Activated naive CD8-positive, alpha-beta T cell treated with anti-CD3 and anti-CD28 coated beads for 36 hours (primary cell): ENCODE data around the gene CLC. TPM values are rescaled to one million over a fixed set of nuclear protein-coding genes. Genes with fewer than 3 reads are reported as not detected.
A peak's percentile ranks its signal among the peaks of the same experiment; 100 is the strongest.
"Not testable (repeated sequence)": the region's sequence is repeated elsewhere in the genome, so short reads cannot be mapped to it uniquely, and the experiment has no call there.

ENCODE experiments used
- DNase-seq: peaks from one replicate; pipeline ENCODE4 v3.0.0; 2021
- H3K27ac Mint-ChIP-seq: one replicate; pipeline ENCODE4 v1.8.0; 2022; ENCODE audit warnings: mild to moderate bottlenecking, moderate library complexity, mixed read lengths
- H3K27me3 Mint-ChIP-seq: one replicate; pipeline ENCODE4 v1.8.0; 2022; ENCODE audit warnings: mild to moderate bottlenecking, mixed read lengths
- H3K36me3 Mint-ChIP-seq: one replicate; pipeline ENCODE4 v1.8.0; 2021; ENCODE audit warnings: mild to moderate bottlenecking, mixed read lengths
- H3K4me1 Mint-ChIP-seq: one replicate; pipeline ENCODE4 v1.8.0; 2021; ENCODE audit warnings: mixed read lengths
- H3K4me3 Mint-ChIP-seq: one replicate; pipeline ENCODE4 v1.8.0; 2022; ENCODE audit warnings: mild to moderate bottlenecking, moderate library complexity, mixed read lengths
- H3K9me3 Mint-ChIP-seq: one replicate; pipeline ENCODE4 v1.8.0; 2022; ENCODE audit warnings: mixed read lengths
- total RNA-seq, 2 experiments: library from RNA; stranded (reverse); gene quantifications; one replicate each; pipeline ENCODE4 v1.2.3, GENCODE V29; 2021

The CLC gene
- not detected for total RNA-seq

GRCh38 chr19:39737891-39738290 lies at the start of gene CLC:
Gene CLC (minus strand): TSS chr19:39738029. CDS start chr19:39737952, 77 bp downstream.
- Mint-ChIP-seq H3K27me3 (peaks cover 37% of the 10 kb centered on the region), H3K9me3 (no peaks in the 10 kb centered on the region), H3K4me3 (no peak within 1 kb of the TSS), H3K4me1 (peaks cover 14% of the 10 kb centered on the region), H3K36me3 (no peaks in the 10 kb centered on the region), H3K27ac (no peak within 1 kb of the TSS)
- DNase-seq: no peak

- Mint-ChIP-seq H3K27ac (no peak overlapping the region), H3K36me3 (no peaks in the 10 kb centered on the region), H3K4me1 (no peaks in the 10 kb centered on the region), H3K4me3 (no peak overlapping the region), H3K27me3 (peaks cover 30% of the 10 kb centered on the region), H3K9me3 (no peaks in the 10 kb centered on the region)
- no peak for DNase-seq
Measured at GRCh38 chr19:39780894-39781293, 43.1 kb upstream of the CLC start.

GRCh38 chr19:39778763-39779162 lies 40.9 kb upstream of the CLC start, which contains the start of gene LEUTX:
Gene LEUTX (plus strand): TSS chr19:39778854. CDS start chr19:39778921, 67 bp downstream.
- peak; percentile 10 for DNase-seq
- no peaks in the 10 kb centered on the region for H3K36me3 Mint-ChIP-seq
- no peaks in the 10 kb centered on the region for H3K4me1 Mint-ChIP-seq
- no peaks in the 10 kb centered on the region for H3K9me3 Mint-ChIP-seq
- no peak within 1 kb of the TSS for H3K27ac Mint-ChIP-seq
- no peak within 1 kb of the TSS for H3K4me3 Mint-ChIP-seq
- peaks cover 16% of the 10 kb centered on the region for H3K27me3 Mint-ChIP-seq

- Mint-ChIP-seq H3K4me3 (no peak overlapping the region), H3K9me3 (peaks cover 5% of the 10 kb centered on the region), H3K27me3 (peaks cover 28% of the 10 kb centered on the region), H3K4me1 (peaks cover 3% of the 10 kb centered on the region), H3K36me3 (no peaks in the 10 kb centered on the region), H3K27ac (no peak overlapping the region)
- no peak for DNase-seq
Measured at GRCh38 chr19:39768786-39769185, 31.0 kb upstream of the CLC start.

GRCh38 chr19:39768334-39768733 lies 30.5 kb upstream of the CLC start:
- H3K9me3 Mint-ChIP-seq: peaks cover 5% of the 10 kb centered on the region
- no peak for DNase-seq
- no peak overlapping the region for H3K27ac Mint-ChIP-seq
- H3K27me3 Mint-ChIP-seq: peaks cover 30% of the 10 kb centered on the region
- H3K36me3 Mint-ChIP-seq: no peaks in the 10 kb centered on the region
- no peak overlapping the region for H3K4me3 Mint-ChIP-seq
- peaks cover 3% of the 10 kb centered on the region for H3K4me1 Mint-ChIP-seq

GRCh38 chr19:39765091-39766076 lies 27.6 kb upstream of the CLC start:
- peaks cover 5% of the 10 kb centered on the region for H3K9me3 Mint-ChIP-seq
- DNase-seq: no peak
- peaks cover 21% of the 10 kb centered on the region for H3K27me3 Mint-ChIP-seq
- no peak overlapping the region for H3K27ac Mint-ChIP-seq
- H3K4me1 Mint-ChIP-seq: peaks cover 3% of the 10 kb centered on the region
- H3K36me3 Mint-ChIP-seq: no peaks in the 10 kb centered on the region
- H3K4me3 Mint-ChIP-seq: no peak overlapping the region

- not testable (repeated sequence) for H3K9me3 Mint-ChIP-seq, H3K4me3 Mint-ChIP-seq, H3K27ac Mint-ChIP-seq, DNase-seq, H3K36me3 Mint-ChIP-seq, H3K4me1 Mint-ChIP-seq
- H3K27me3 Mint-ChIP-seq: peaks cover 23% of the 10 kb centered on the region
Measured at GRCh38 chr19:39761851-39762250, 24.0 kb upstream of the CLC start.

- Mint-ChIP-seq H3K27ac (no peak overlapping the region), H3K4me3 (no peak overlapping the region), H3K36me3 (no peaks in the 10 kb centered on the region), H3K27me3 (peaks cover 22% of the 10 kb centered on the region), H3K9me3 (no peaks in the 10 kb centered on the region), H3K4me1 (no peaks in the 10 kb centered on the region)
- DNase-seq: no peak
Measured at GRCh38 chr19:39759457-39760184, 21.8 kb upstream of the CLC start.

GRCh38 chr19:39754971-39755370 lies 17.1 kb upstream of the CLC start:
- no peaks in the 10 kb centered on the region for H3K9me3 Mint-ChIP-seq
- DNase-seq: no peak
- H3K27me3 Mint-ChIP-seq: peaks cover 27% of the 10 kb centered on the region
- no peaks in the 10 kb centered on the region for H3K4me1 Mint-ChIP-seq
- H3K27ac Mint-ChIP-seq: no peak overlapping the region
- H3K36me3 Mint-ChIP-seq: no peaks in the 10 kb centered on the region
- H3K4me3 Mint-ChIP-seq: no peak overlapping the region

- no peaks in the 10 kb centered on the region for H3K4me1 Mint-ChIP-seq
- H3K9me3 Mint-ChIP-seq: no peaks in the 10 kb centered on the region
- no peaks in the 10 kb centered on the region for H3K36me3 Mint-ChIP-seq
- no peak overlapping the region for H3K4me3 Mint-ChIP-seq
- DNase-seq: no peak
- H3K27me3 Mint-ChIP-seq: peaks cover 27% of the 10 kb centered on the region
- no peak overlapping the region for H3K27ac Mint-ChIP-seq
Measured at GRCh38 chr19:39754544-39754943, 16.7 kb upstream of the CLC start.

GRCh38 chr19:39752795-39753194 lies 15.0 kb upstream of the CLC start:
- Mint-ChIP-seq H3K27me3 (peaks cover 21% of the 10 kb centered on the region), H3K9me3 (no peaks in the 10 kb centered on the region), H3K4me1 (no peaks in the 10 kb centered on the region), H3K4me3 (no peak overlapping the region), H3K27ac (no peak overlapping the region), H3K36me3 (no peaks in the 10 kb centered on the region)
- DNase-seq: no peak

GRCh38 chr19:39752390-39752789 lies 14.6 kb upstream of the CLC start:
- Mint-ChIP-seq H3K36me3 (no peaks in the 10 kb centered on the region), H3K27me3 (peaks cover 23% of the 10 kb centered on the region), H3K9me3 (no peaks in the 10 kb centered on the region), H3K27ac (no peak overlapping the region), H3K4me3 (no peak overlapping the region), H3K4me1 (no peaks in the 10 kb centered on the region)
- DNase-seq: peak; percentile 11

GRCh38 chr19:39749981-39750380 lies 12.2 kb upstream of the CLC start:
- no peak for DNase-seq
- Mint-ChIP-seq H3K27me3 (peaks cover 31% of the 10 kb centered on the region), H3K36me3 (no peaks in the 10 kb centered on the region), H3K9me3 (no peaks in the 10 kb centered on the region), H3K4me1 (no peaks in the 10 kb centered on the region), H3K27ac (no peak overlapping the region), H3K4me3 (no peak overlapping the region)

- Mint-ChIP-seq H3K27ac (no peak overlapping the region), H3K4me3 (no peak overlapping the region), H3K4me1 (no peaks in the 10 kb centered on the region), H3K27me3 (peaks cover 48% of the 10 kb centered on the region), H3K36me3 (no peaks in the 10 kb centered on the region), H3K9me3 (no peaks in the 10 kb centered on the region)
- no peak for DNase-seq
Measured at GRCh38 chr19:39746836-39747529, 9.2 kb upstream of the CLC start.

GRCh38 chr19:39745643-39746042 lies 7.8 kb upstream of the CLC start:
- Mint-ChIP-seq H3K36me3 (no peaks in the 10 kb centered on the region), H3K27me3 (peaks cover 52% of the 10 kb centered on the region), H3K27ac (no peak overlapping the region), H3K4me1 (peaks cover 2% of the 10 kb centered on the region), H3K4me3 (no peak overlapping the region), H3K9me3 (no peaks in the 10 kb centered on the region)
- DNase-seq: no peak
